ENCODE data around the gene ERVW-1.
"Not testable (repeated sequence)": the region's sequence is repeated elsewhere in the genome, so short reads cannot be mapped to it uniquely, and the experiment has no call there.

The ERVW-1 gene, protein sequence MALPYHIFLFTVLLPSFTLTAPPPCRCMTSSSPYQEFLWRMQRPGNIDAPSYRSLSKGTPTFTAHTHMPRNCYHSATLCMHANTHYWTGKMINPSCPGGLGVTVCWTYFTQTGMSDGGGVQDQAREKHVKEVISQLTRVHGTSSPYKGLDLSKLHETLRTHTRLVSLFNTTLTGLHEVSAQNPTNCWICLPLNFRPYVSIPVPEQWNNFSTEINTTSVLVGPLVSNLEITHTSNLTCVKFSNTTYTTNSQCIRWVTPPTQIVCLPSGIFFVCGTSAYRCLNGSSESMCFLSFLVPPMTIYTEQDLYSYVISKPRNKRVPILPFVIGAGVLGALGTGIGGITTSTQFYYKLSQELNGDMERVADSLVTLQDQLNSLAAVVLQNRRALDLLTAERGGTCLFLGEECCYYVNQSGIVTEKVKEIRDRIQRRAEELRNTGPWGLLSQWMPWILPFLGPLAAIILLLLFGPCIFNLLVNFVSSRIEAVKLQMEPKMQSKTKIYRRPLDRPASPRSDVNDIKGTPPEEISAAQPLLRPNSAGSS

DNA sequence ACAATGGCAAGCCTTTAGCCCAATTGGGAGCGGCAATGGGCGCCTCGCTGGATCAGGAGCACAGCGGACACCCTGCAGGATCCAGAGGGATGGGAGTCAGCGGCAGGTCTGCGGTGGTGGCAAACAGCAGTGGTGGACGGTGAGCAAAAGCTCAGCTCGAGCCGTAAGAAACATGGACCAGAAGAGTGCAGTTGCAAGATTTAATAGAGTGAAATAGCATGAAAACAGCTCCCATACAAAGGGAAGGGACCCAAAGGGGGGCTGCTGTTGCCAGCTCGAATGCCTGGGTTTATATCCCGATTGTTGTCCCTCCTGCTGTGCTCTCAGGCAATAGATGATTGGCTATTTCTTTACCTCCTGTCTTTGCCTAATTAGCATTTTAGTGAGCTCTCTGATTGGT lies at the start of gene ERVW-1:
Gene ERVW-1, minus strand, starts transcription at position 266 of the 400 bp plus-strand sequence. CDS start 7,565 bp downstream, outside the sequence.
- not testable (repeated sequence) for H3K9ac ChIP-seq; H3K79me2 ChIP-seq; H3K4me2 ChIP-seq (ENCODE audit: low read length); H2AFZ ChIP-seq; H3K27me3 ChIP-seq (ENCODE audit: control insufficient read depth, insufficient read depth, low read length); H3K36me3 ChIP-seq (ENCODE audit: control insufficient read depth, insufficient read depth, low read length); H3K4me3 ChIP-seq (ENCODE audit: low read depth, low read length); H3K4me1 ChIP-seq; H3K9me3 ChIP-seq (ENCODE audit: control insufficient read depth, low read length); H3K27ac ChIP-seq

DNA sequence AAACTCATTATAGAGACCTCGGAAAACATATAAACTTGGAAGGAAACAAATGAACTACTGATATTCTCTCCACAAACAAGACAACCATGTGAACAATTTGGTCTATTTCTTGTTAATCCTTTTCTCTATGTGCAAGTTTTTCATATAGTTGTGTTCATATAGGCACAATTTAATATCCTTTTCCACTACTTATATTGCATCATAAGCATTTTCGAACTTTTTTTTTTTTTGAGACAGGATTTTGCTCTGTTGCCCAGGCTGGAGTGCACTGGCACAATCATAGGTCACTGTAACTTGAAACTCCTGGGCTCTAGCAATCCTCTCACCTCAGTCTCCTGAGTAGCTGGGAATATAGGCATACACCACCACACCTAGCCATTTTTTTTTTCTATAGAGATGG lies 45.4 kb upstream of the ERVW-1 start:
- TF ChIP-seq, protein P1, sequence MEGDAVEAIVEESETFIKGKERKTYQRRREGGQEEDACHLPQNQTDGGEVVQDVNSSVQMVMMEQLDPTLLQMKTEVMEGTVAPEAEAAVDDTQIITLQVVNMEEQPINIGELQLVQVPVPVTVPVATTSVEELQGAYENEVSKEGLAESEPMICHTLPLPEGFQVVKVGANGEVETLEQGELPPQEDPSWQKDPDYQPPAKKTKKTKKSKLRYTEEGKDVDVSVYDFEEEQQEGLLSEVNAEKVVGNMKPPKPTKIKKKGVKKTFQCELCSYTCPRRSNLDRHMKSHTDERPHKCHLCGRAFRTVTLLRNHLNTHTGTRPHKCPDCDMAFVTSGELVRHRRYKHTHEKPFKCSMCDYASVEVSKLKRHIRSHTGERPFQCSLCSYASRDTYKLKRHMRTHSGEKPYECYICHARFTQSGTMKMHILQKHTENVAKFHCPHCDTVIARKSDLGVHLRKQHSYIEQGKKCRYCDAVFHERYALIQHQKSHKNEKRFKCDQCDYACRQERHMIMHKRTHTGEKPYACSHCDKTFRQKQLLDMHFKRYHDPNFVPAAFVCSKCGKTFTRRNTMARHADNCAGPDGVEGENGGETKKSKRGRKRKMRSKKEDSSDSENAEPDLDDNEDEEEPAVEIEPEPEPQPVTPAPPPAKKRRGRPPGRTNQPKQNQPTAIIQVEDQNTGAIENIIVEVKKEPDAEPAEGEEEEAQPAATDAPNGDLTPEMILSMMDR (IDR thresholded peaks at IDR 0.05), result no peak
- peaks cover 11% of the 10 kb centered on the region for H3K79me2 ChIP-seq
- no peaks in the 10 kb centered on the region for H3K4me1 ChIP-seq
- H3K9ac ChIP-seq, result no peak overlapping the region
- no peaks in the 10 kb centered on the region for H3K27me3 ChIP-seq (ENCODE audit: control insufficient read depth, insufficient read depth, low read length)
- H3K27ac ChIP-seq, result no peak overlapping the region
- H3K9me3 ChIP-seq (ENCODE audit: control insufficient read depth, low read length), result no peaks in the 10 kb centered on the region
- no peaks in the 10 kb centered on the region for H3K36me3 ChIP-seq (ENCODE audit: control insufficient read depth, insufficient read depth, low read length)
- no peak overlapping the region for H3K4me2 ChIP-seq (ENCODE audit: low read length)
- no peak overlapping the region for H3K4me3 ChIP-seq (ENCODE audit: low read depth, low read length)
- no peak overlapping the region for H2AFZ ChIP-seq

DNA sequence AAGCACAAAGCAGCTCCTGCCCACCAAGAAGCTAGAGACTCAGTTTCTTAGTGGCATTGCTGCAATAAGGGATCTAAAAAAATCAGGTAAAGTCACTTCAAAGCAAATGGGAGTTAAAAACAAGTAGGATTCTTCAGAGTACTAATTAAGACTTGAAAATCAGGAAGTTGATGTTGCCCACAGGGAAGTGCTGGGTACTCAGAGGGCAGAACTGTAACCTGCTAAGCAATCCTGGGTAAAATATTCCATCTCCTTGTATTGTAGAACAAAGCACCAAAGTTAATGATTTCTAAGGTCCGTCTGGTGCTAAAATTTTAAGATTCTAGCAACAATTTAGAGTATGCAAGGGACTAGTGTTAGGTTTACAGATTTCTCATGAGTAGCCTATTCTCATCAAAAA lies 42.3 kb upstream of the ERVW-1 start:
- no peaks in the 10 kb centered on the region for H3K36me3 ChIP-seq (ENCODE audit: control insufficient read depth, insufficient read depth, low read length)
- H3K9ac ChIP-seq, result no peak overlapping the region
- no peak overlapping the region for H3K4me3 ChIP-seq (ENCODE audit: low read depth, low read length)
- TF ChIP-seq, protein P1 (IDR thresholded peaks at IDR 0.05), result no peak
- H3K27me3 ChIP-seq (ENCODE audit: control insufficient read depth, insufficient read depth, low read length), result no peaks in the 10 kb centered on the region
- no peak overlapping the region for H3K27ac ChIP-seq
- no peak overlapping the region for H3K4me2 ChIP-seq (ENCODE audit: low read length)
- H3K4me1 ChIP-seq, result no peaks in the 10 kb centered on the region
- no peaks in the 10 kb centered on the region for H3K9me3 ChIP-seq (ENCODE audit: control insufficient read depth, low read length)
- H2AFZ ChIP-seq, result no peak overlapping the region
- H3K79me2 ChIP-seq, result no peaks in the 10 kb centered on the region

DNA sequence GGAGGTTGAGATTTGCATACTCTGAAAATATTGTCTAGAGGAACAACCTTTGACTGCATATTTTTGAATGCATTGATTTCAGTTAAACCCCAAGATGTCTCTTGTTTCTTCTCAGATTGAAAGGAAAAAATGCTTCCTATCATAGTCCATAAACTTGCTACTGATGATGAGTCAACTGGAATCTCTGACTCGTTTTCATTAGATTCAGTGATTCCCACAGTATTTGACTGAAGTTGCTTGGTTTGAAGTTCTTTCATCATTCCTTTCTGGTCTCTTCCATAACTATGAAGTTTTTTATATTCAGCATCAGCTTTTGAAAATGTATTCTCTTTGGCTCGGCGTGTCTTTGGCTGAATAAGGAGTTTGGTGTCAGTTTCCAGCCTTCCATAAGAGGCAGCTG lies 39.9 kb upstream of the ERVW-1 start:
- Histone ChIP-seq H3K9ac (no peak overlapping the region), H3K4me2 (ENCODE audit: low read length) (no peak overlapping the region), H3K27me3 (ENCODE audit: control insufficient read depth, insufficient read depth, low read length) (no peaks in the 10 kb centered on the region), H3K27ac (no peak overlapping the region), H3K4me3 (ENCODE audit: low read depth, low read length) (no peak overlapping the region), H3K36me3 (ENCODE audit: control insufficient read depth, insufficient read depth, low read length) (no peaks in the 10 kb centered on the region), H2AFZ (no peak overlapping the region), H3K79me2 (no peaks in the 10 kb centered on the region), H3K9me3 (ENCODE audit: control insufficient read depth, low read length) (no peaks in the 10 kb centered on the region), H3K4me1 (no peaks in the 10 kb centered on the region)
- TF ChIP-seq, protein P1 (IDR thresholded peaks at IDR 0.05), result no peak

DNA sequence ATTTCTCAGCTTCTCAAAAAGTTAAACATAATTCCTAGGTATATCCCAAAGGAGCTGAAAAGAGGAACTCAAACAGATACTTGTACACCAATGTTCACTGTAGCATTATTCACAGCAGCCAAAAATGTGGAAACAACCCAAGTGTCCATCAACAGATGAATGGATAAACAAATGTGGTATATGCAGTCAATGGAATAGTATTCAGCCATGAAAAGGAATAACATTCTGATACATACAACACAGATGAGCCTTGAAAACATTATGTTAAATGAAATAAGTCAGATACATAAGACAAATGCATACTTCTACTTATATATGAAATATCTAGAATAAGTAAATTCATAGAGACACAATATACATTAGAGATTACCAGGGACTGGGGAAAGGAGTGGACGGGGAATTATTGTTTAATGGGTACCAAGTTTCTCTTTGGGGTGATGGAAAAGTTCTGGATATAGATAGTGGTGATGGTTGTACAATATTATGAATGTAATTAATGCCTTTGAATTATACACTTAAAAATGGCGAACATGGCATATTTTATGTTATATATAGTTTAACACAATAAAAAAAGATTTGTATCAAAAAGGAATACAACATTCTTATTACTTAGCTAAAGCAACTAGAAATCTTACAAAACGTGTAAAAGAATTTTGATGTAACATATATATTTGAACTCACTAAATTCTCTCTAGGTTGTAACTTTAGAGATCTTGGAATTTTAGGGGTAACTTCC lies 35.6 kb upstream of the ERVW-1 start:
- no peak overlapping the region for H3K4me2 ChIP-seq (ENCODE audit: low read length)
- no peak overlapping the region for H3K27ac ChIP-seq
- H3K79me2 ChIP-seq, result no peaks in the 10 kb centered on the region
- H3K4me3 ChIP-seq (ENCODE audit: low read depth, low read length), result no peak overlapping the region
- H2AFZ ChIP-seq, result no peak overlapping the region
- H3K9ac ChIP-seq, result no peak overlapping the region
- no peaks in the 10 kb centered on the region for H3K27me3 ChIP-seq (ENCODE audit: control insufficient read depth, insufficient read depth, low read length)
- no peaks in the 10 kb centered on the region for H3K9me3 ChIP-seq (ENCODE audit: control insufficient read depth, low read length)
- no peaks in the 10 kb centered on the region for H3K4me1 ChIP-seq
- no peaks in the 10 kb centered on the region for H3K36me3 ChIP-seq (ENCODE audit: control insufficient read depth, insufficient read depth, low read length)
- TF ChIP-seq, protein P1 (IDR thresholded peaks at IDR 0.05), result no peak

Measured in parathyroid adenoma (tissue), 2 donors.